CD4-positive, alpha-beta T cell treated with Interleukin-17A for 4 hours (primary cell): ENCODE measurements around the gene RPL10.
"Not testable (repeated sequence)": the region's sequence is repeated elsewhere in the genome, so short reads cannot be mapped to it uniquely, and the experiment has no call there.

ENCODE experiments used
- DNase-seq: peaks from one replicate; pipeline ENCODE4 v3.0.0-alpha.2; 2020; ENCODE audit warnings: mixed read lengths

Gene RPL10

DNA sequence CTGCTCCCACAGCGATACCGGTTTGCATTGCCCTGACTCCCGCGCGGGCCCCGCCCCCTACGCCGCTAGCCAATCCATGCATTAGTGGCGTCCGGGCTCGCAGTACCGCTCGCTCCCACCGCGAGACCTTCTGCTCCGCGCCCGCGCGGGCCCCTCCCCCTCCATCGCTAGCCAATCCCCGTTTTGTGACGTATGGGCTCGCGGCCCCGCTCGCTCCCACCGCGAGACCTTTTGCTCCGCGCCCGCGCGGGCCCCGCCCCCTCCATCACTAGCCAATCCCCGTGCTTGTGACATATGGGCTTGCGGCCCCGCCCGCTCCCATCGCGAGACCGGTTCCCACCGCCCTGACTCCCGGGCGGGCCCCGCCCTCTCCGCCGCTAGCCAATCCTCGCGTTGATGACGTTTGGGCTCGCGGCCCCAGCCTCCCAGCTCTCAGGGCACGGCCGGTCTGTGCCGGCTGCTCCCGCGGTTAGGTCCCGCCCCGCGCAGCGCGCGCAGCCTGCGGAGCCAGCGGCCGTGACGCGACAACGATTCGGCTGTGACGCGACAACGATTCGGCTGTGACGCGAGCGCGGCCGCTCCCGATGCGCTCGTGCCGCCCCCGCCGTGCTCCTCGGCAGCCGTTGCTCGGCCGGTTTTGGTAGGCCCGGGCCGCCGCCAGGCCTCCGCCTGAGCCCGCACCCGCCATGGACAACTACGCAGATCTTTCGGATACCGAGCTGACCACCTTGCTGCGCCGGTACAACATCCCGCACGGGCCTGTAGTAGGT is 19.2 kb upstream of the RPL10 start, which contains the start of gene EMD:
EMD (plus strand) TSS at position 497 of the 770 bp plus-strand sequence; CDS start at position 687, 190 bp downstream.
- DNase-seq = peak; percentile 97

DNA sequence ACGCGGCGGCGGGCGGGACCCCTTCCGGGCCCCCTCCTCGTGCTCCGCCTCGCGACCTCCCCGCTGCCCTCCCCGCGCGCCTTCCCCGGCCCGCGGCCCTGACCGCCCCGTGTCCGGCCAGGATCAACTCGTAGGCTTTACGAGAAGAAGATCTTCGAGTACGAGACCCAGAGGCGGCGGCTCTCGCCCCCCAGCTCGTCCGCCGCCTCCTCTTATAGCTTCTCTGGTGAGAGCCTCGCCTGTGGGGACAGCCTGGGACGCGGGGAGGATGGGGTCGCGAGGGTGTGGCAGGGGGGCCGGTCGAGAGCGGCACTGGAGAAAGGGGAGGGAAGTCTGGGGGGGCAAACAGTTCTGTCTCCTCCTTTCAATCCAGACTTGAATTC is 18.6 kb upstream of the RPL10 start:
- DNase-seq = no peak

DNA sequence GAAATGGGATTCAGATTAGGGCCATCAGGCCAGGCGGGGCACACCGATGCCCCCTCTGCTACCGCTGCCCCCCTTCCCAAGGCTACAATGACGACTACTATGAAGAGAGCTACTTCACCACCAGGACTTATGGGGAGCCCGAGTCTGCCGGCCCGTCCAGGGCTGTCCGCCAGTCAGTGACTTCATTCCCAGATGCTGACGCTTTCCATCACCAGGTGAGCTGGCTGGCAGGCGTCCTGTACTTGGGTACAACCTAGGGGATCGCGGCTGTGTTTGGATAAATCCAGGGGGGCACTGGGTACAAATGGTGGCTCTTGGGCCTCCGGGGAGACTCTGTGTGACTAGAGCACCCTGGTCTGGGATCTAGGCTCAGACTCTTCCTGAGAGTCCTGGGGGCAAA is 18.0 kb upstream of the RPL10 start:
- DNase-seq = no peak

DNA sequence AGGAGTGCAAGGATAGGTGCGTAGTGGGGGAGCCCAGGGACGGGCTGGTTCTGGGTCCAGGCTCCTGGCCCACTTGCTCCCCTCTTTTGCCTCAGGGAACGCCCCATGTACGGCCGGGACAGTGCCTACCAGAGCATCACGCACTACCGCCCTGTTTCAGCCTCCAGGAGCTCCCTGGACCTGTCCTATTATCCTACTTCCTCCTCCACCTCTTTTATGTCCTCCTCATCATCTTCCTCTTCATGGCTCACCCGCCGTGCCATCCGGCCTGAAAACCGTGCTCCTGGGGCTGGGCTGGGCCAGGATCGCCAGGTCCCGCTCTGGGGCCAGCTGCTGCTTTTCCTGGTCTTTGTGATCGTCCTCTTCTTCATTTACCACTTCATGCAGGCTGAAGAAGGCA is 17.4 kb upstream of the RPL10 start:
- DNase-seq = no peak

DNA sequence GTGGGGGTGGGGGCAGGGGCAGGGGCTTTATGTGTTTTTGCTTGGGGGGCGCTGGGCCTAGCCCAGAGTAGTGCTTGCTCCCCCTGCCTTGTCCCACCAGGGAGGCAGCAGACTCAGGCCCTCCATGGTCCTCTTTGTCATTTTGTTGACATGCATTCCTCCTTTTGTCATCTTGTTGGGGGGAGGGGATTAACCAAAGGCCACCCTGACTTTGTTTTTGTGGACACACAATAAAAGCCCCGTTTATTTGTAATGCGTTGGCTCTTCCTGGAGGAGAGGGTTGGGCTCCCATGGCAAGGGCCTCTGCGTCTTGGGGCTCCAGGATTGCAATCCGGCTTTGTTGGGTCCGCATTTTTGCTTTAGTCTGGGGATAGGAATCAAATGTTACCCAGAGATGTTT is 16.9 kb upstream of the RPL10 start:
- DNase-seq = no peak

DNA sequence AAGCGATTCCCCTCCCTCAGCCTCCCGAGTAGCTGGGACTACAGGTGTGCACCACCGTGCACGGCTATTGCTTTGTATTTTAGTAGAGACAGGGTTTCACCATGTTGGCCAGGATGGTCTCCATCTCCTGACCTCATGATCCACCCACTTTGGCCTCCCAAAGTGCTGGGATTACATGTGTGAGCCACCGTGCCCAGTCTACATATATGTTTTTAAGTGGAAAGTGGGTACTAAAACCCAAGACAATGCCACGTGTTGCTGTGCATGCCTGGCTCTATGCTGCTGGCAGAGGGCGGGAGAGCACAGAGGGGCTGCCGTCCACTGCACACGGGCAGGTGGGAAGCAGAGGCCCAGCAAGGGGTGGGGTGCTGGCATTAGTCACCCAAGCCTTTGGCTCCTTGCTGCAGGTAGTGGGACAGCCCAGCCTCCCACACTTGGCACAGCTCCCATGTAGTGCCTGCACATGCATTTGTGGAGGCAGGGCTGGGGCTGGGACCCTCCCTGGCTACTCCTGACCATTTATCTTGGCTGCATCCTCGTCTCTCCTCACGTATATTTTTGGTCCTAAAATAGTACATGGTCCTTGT is 15.6 kb upstream of the RPL10 start:
- DNase-seq = no peak

DNA sequence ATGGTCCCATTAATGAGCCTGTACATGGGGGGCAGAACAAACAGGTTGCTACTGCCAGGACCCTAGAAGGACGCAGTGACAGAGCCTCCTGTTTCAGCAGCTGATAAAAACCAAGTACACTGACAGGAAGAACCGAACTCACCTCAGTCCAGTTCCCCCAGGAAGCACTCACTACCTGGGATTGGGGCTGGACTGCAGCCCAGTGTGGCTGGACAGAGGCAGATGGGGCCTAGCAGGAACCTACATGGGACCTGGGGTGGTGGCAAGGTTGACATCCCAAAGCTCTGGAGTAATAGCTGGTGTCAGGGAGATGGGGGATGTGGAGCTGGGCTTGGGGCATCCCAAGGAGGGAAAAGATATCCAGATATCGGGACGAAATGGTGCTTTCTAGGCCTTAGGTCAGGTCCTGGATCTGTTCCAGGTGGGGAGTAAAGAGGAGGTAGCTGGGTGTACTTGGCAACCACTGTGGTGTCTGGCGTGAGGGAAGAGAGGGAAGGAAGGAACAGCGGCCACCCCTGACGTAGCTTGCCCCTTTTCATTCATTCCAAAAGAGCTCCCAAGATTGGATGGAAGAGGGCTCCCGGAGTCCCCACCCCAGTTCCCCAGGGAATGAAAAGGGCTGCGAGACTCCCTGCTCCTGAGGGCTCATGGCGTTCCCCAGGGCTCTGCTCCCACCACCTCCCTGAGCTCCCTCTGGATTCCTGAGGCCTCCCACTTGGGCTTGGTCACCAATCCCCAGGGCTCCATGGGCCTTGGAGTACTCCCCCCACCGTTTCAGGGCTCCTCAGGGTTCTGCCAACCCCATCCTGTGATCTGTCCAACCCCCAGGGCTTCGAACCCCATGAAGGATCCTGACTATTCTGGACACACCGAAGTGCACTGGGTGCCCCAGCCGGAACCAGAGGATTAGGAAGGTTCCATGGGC is 14.6 kb upstream of the RPL10 start:
- no peak for DNase-seq

DNA sequence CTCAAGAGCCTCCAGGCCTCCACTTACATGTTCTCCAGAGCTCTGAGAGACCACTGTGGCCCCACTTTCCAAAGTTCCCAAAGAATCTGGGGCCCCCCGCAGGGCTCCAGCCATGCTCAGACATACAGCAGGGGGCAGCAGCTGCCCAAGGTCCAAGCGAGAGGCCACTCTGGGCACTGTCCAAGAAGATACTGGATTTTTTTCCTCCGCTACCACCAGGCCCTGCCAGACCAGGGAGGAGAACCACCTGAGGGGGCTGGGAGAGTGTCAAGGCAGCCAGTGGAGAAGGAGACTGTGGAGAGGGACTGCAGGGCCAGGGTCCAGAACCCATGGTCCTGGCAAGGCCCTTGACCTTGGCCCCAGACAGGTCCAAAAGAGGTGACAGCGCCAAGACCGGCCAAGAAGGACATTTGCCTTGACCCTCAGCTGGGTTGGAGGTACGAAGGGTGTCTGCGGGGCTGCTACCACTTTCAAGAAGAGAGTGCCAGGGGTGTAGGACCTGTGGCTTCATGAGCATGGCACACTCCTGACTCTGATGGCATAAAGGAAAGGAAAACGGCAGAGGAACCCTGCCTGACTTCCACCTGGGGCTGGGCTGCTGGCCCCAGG is 13.8 kb upstream of the RPL10 start:
- no peak for DNase-seq

DNA sequence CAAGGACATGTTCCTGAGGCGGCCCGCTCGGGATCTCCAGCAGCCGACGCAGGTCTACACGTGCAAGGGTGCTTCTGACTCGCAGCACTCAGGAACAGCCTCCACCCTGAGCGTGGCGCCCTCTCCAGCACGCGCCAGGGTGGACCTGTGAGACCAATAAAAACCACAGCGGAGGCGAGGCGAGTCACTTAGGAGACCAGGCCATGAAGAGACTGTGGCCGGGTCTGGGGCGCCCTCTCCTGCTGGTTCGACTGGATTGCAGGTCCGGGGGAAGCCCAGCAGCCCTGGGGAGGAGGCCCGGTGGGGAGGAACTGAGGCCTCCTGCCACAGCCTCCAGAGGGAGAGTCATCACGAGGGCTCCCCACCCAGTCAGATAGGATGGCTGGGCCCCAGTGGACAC is 10.1 kb upstream of the RPL10 start:
- not testable (repeated sequence) for DNase-seq

DNA sequence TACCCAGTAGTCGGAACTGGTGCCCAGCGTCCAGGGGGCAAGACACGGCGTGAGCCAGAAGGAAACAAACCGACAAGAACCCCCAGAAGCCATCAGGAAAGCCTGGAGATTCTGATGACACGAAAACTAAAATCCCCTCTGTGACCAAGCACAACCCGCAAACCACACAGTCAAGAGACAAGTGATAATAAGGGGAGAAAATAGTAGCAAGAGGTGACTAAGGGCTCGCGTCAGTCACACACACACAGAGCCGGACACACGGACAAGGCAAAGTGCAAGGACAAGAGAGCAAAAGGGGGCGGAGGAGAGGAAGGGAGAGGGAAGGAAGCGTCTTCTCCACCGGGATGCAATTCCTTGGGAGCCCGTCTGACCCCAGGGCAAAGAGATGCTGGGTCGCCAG is 9.5 kb upstream of the RPL10 start:
- not testable (repeated sequence) for DNase-seq

DNA sequence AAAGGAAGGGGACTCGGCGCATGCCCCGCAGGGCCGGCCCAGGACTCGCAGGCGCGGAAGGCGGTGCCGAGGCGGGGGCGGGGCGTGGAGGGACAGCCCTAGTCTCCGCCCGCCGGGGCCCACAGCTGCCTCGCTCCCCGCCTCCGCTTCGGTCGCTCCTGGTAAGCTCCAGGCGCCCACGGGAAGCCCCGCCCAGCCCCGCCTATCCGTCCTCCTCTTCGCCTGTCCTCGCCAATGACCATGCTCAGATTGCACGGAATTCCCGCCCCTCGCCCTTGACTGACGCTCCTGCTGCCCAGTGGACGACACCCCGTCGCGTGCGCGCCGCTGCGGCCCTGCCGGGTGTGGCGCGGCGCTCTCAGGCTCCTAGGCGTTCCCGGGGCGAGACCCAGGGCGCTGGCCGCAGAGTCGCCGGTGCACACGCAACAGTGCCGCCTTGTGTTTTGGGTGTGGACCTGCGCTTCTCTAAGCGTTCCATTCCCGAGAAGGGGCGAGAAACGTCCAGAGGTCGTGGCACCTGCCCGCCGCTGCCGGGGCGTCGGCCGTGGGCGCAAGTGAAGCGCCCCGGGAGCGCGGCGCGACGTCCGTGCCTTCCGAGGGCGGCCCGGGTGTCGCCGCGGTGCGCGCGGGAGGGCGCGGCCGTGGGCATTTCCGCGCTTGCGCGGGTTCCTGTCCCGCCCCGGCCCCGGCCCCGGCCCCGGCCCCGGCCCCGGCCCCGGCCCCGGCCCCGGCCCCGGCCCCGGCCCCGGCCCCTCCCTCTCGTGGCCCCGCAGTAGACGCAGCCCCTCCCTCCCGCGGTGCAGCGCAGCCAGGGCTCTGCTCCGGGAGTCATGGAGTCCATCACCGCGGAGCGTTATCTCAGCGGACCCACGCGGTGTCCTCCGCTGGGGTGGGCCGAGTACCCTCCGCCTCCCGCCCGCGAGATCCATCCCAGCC is 8.1 kb upstream of the RPL10 start:
- not testable (repeated sequence) for DNase-seq

DNA sequence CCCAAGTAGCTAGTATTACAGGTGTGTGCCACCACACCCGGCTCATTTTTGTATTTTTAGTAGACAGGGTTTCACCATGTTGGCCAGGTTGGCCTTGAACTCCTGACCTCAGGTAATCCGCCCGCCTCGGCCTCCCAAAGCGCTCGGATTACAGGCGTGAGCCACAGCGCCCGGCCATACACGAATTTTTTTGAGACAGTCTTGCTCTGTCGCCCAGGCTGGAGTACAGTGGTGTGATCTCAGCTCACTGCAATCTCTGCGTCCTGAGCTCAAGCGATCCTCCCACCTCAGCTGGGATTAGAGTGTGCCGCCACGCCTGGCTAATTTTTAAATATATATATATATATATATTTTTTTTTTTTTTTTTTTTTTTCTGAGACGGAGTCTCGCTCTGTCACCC is 1.8 kb upstream of the RPL10 start:
- not testable (repeated sequence) for DNase-seq

DNA sequence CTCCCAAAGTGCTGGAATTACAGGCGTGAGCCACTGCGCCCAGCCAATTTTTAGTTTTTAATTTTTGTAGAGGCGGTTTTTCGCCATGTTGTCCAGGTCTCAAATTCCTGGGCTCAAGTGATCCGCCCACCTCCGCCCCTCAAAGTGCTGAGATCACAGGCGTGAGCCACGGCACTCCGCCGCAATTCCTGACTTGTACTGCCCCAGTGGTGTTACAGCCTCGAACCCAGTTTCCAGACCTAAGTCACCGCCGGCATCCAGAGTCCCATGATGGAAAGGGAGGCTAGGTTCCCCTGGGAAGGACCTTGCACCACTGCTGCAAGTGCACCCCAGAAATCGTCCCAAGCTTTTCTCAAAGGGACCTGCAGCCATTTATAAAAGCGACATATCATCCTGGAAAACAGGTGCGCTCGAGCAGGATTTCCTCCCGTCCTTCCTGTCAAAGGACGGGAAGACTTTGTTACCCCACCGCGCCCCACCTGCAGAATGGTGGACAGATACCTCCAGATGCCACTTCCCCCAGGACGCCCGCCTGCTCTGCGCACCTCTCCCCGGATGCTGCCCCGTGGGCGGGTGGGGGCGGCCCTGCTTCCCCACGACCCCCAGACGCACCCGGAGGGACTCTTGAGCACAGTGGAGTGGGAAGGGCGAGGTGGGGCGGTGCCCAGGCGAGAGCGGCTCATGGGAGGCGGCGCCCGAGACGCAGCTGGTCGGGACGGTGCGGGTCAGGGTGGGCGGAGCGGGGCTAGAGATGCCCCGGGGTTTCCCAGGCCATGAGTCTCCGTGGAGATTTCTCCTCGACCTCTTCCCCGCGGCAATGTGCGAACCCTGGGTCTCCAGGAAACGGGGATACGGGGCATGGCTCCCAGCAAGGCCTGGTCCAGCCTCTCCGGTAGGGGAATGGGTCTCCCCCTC is 947 bp upstream of the RPL10 start:
- DNase-seq = peak; percentile 60

DNA sequence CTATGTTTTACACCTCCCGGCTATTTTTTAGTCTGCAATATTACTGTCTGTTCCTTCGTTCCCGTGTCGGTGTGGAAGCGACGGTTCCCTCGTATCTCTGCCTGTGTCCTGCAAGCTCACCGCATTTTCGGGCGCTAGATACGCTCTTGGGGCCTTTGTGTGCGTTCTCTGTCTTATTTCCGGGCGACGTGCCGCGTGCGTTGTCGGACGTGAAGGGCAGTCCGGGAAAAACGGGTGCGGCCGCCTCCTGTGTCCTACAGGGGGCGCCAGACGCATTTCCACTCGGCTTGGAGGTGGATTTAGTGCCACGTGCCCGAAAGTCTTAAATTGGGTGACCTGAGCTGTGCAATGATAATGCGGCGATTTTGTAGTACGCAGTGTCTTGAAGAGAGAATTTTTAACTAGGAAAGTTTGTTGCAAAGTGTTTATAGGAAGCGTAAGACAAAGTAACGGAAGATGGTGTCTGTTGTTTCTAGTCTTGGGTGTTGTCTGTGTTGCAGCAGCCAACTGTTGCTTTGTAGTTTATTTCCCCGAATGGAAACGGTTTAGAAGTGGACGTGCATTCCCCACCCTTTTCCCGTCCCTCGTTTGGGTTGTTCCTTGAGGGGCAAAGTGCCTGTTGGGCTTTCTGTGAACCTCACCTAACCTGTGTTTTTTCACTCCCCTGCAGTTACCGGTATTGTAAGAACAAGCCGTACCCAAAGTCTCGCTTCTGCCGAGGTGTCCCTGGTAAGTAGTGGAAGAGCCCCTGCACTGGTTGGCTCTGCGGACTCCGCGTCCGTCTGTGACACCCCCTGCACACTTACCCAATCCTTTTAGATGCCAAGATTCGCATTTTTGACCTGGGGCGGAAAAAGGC is 720 bp downstream of the RPL10 start:
- peak; percentile 88 for DNase-seq

DNA sequence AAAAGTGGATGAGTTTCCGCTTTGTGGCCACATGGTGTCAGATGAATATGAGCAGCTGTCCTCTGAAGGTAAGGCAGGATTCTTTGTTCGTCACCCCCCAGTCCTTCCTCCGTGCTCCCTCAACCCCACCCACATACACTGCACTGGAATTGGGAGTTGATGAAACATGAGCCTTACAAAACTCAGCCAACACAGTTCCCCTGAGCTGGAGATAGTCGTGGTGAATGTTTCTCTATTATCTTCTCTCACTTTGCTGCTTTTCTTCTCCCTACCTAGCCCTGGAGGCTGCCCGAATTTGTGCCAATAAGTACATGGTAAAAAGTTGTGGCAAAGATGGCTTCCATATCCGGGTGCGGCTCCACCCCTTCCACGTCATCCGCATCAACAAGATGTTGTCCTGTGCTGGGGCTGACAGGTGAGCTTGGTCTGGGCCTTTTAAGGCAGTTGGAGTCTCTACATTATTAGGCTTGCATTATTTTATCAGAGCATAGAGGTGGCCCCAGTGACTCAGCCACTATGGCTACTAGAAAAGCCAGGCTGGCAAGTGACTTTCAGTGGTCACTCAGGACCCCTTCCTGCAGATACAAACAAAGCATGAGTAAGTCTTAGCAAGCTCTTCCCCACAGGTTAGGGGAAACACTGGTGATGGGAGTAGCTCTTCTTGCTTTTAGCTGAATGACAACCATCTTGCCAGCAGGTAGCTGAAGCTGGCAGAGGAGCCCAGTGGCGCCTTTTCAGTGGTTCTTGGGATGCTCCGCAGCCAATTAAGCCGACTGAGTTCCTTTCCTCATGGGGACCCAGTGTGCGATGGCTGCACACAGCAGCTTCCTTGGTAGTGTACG is 1.6 kb downstream of the RPL10 start:
- no peak for DNase-seq

DNA sequence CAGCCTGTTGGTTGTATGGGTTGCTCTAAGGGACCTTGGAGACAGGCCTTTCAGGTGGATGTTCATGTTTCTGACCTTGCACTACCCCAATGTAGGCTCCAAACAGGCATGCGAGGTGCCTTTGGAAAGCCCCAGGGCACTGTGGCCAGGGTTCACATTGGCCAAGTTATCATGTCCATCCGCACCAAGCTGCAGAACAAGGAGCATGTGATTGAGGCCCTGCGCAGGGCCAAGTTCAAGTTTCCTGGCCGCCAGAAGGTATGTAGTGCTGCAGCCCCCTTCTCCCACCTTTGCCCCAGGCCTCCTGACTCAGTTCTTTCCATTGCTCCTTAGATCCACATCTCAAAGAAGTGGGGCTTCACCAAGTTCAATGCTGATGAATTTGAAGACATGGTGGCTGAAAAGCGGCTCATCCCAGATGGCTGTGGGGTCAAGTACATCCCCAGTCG is 2.2 kb downstream of the RPL10 start:
- DNase-seq = not testable (repeated sequence)

DNA sequence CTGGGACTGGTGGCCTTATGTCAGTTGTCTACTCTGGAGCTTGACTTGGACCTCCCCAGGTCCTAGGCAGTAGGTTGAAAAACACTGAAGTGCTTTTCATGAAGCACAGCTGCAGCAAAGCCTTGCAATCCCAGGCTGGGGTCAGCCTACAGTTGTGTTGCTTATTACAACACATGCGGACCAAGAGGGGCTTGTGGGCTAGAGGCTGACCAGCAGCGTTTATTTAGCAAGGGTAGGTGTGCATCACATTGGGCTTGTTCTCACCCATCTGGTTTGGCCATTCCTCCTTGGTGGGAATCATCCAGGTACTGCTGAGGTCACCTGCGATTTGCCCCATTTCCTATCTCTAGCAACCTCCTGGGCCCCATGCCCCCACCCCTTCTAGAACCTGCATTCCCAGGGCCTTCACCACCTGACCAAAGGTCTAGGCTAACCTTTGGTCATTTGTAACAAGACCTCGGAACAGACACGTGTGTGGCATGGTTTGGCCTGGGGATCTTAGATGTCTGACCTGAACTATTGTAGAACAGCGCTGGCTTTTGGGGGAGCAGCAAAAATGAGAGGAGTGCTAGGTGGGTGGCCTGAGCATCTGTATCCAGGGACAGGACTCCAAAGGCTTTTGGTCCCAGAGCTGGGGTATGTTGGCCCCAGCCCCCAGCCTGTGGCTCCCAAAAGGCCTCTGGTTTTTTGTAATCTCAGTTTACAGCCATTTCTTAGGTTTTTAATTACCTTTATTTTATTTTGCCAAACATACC is 3.0 kb downstream of the RPL10 start:
- DNase-seq = no peak
